Heart left ventricle (tissue), 16 donors: ENCODE measurements around the gene YJEFN3. TPM values are rescaled to one million over a fixed set of nuclear protein-coding genes. Genes with fewer than 3 reads are reported as not detected.

Experiments
- ATAC-seq, 4 donors: fragments of 200-7000 bp; cut with Tn5 transposase; one replicate each; pipeline ENCODE4 v1.9.1; 2020 to 2022; ENCODE audit warnings: moderate library complexity in 4 of 4, mild to moderate bottlenecking in 3 of 4, moderate number of reproducible peaks in 1 of 4
- DNase-seq, 5 donors: peaks; one replicate each; pipeline ENCODE4 v3.0.0-alpha.2; 2020
- H3K27ac ChIP-seq, 12 donors: fragments of 200-600 bp; sonication (generic) in 4 of 12; one replicate each; pipeline versions ENCODE4 v1.5.0 to v1.8.0; 2016 to 2022; ENCODE audit warnings: mild to moderate bottlenecking in 2 of 12
- H3K27me3 ChIP-seq, 9 donors: fragments of 200-600 bp; sonication (generic) in 2 of 9; one replicate each; pipeline versions ENCODE4 v1.5.1 to v1.8.0; 2016 to 2022; ENCODE audit warnings: mild to moderate bottlenecking in 3 of 9
- H3K36me3 ChIP-seq, 9 donors: fragments of 200-600 bp; sonication (generic) in 2 of 9; one replicate each; pipeline versions ENCODE4 v1.5.0 to v1.8.0; 2018 to 2022; ENCODE audit warnings: mild to moderate bottlenecking in 2 of 9
- H3K4me1 ChIP-seq, 12 donors: fragments of 200-600 bp; sonication (generic) in 4 of 12; one replicate each; pipeline versions ENCODE4 v1.5.0 to v1.8.0; 2016 to 2022; ENCODE audit warnings: mild to moderate bottlenecking in 3 of 12
- H3K4me3 ChIP-seq, 12 donors: fragments of 200-600 bp; sonication (generic) in 4 of 12; one replicate each; pipeline versions ENCODE4 v1.5.0 to v1.8.0; 2017 to 2022; ENCODE audit warnings: mild to moderate bottlenecking in 9 of 12, moderate library complexity in 4 of 12
- H3K9me3 ChIP-seq, 12 donors: fragments of 200-600 bp; sonication (generic) in 4 of 12; one replicate each; pipeline versions ENCODE4 v1.5.0 to v1.8.0; 2016 to 2022; ENCODE audit warnings: mild to moderate bottlenecking in 1 of 12
- POLR2A ChIP-seq, 2 donors: fragments of 450-650 bp; IDR thresholded peaks; one replicate each; pipeline ENCODE4 v1.6.1; 2017; ENCODE audit warnings: antibody characterized with exemption in 2 of 2, mild to moderate bottlenecking in 2 of 2, moderate library complexity in 2 of 2
- WGBS, 4 donors: extraction: QIAGEN DNeasy Blood & Tissue Kit in 2 of 4; methylation state at CpG; one replicate each; pipeline versions ENCODE4 v1.1.5 to v1.1.7; 2013 to 2018; 5-methylcytosine and 5-hydroxymethylcytosine counted together
- intact Hi-C, 10 donors: fragments of 100-400 bp; cut with DNase I; formaldehyde crosslinking; loops; one replicate each; pipeline versions ENCODE4 v1.11.1 to v1.14.2; 2022
- polyA plus RNA-seq, 2 donors: library from polyadenylated mRNA; stranded (reverse); fragments of 200-250 nt; gene quantifications; one replicate each; pipeline ENCODE4 v1.2.3, GENCODE V29; 2013
- total RNA-seq, 9 donors: library from RNA; depleted of rRNA in 2 of 9; stranded (reverse); fragments of >200 nt in 2 of 9; fragmentation: NEBNext Ultra II Directional in 3 of 9; extraction: Animal tissue kit (Norgen Biotek cat#: 25700) in 3 of 9; gene quantifications; one replicate each; pipeline versions ENCODE4 v1.1.0 to v1.2.4, GENCODE V29; 2016 to 2023
- TF ChIP-seq, protein P1 (sequence below), 12 donors: fragments of 200-600 bp; sonication (generic) in 4 of 12; IDR thresholded peaks; one replicate each; pipeline versions ENCODE4 v1.5.0 to v1.8.0; 2018 to 2022; ENCODE audit warnings: antibody characterized with exemption in 12 of 12, mild to moderate bottlenecking in 5 of 12
- donor health status: ischemic (EF 13 %, LVEDD 7.1; RV severe dilation, severe dysfunction).
- donor health status: healthy with polysubstance abuse.
- donor health status: DM: no; HTN: yes; CAD: no.
- donor health status: DM: no; HTN: no; CAD: no.
- donor health status: ischemic (EF 25% LVEDD 6.9; RV normal size, moderate dysfunction).
- donor health status: ischemic (EF 25% LVEDD 5.7; RV mildly dilated, moderate dysfunction).
- donor health status: healthy.
- donor health status: DM: yes; HTN: yes; CAD: no.
- donor health status: ischemic (EF 35%, LVEDD 5.7; RV mildly dilated, moderate dysfunction).
- donor health status: nonischemic (EF 11% LVEDD 7.7; RV severe dilation, severe dysfunction).
- donor health status: DM: yes; HTN: yes; CAD: no.
- donor health status: PGD.
- donor health status: ischemic (EF 29% LVEDD 5.4; RV normal size, mild dysfunction).
- donor health status: nonischemic (EF 23%, LVEDD 6.1; RV moderate dilation, normal function).

The YJEFN3 gene
- total and polyA plus RNA-seq, 11 donors = 1.2 to 5.4 (median 2.5) TPM; not detected in 1

GRCh38 chr19:19506592-19506991 lies 22.1 kb upstream of the YJEFN3 start:
- DNase-seq = no peak
- TF ChIP-seq POLR2A (IDR thresholded peaks at IDR 0.05) = no peak
- TF ChIP-seq, protein P1, sequence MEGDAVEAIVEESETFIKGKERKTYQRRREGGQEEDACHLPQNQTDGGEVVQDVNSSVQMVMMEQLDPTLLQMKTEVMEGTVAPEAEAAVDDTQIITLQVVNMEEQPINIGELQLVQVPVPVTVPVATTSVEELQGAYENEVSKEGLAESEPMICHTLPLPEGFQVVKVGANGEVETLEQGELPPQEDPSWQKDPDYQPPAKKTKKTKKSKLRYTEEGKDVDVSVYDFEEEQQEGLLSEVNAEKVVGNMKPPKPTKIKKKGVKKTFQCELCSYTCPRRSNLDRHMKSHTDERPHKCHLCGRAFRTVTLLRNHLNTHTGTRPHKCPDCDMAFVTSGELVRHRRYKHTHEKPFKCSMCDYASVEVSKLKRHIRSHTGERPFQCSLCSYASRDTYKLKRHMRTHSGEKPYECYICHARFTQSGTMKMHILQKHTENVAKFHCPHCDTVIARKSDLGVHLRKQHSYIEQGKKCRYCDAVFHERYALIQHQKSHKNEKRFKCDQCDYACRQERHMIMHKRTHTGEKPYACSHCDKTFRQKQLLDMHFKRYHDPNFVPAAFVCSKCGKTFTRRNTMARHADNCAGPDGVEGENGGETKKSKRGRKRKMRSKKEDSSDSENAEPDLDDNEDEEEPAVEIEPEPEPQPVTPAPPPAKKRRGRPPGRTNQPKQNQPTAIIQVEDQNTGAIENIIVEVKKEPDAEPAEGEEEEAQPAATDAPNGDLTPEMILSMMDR (IDR thresholded peaks at IDR 0.05) = no peak
- H3K4me3 ChIP-seq = no peak overlapping the region
- no peaks in the 10 kb centered on the region for H3K4me1 ChIP-seq
- no peak overlapping the region for H3K27ac ChIP-seq
- H3K27me3 ChIP-seq = no peaks in the 10 kb centered on the region
- ATAC-seq = no peak
- intact Hi-C loops = no loop called here
- peaks cover 0 to 67% (median 56%) of the 10 kb centered on the region in 9 donors for H3K36me3 ChIP-seq
- H3K9me3 ChIP-seq = no peaks in the 10 kb centered on the region
- WGBS, 4 donors = 81 to 92% (median 88%) methylated on average over 12 of the region's 12 CpGs

- no peaks in the 10 kb centered on the region for H3K4me1 ChIP-seq
- H3K9me3 ChIP-seq = no peaks in the 10 kb centered on the region
- H3K27me3 ChIP-seq = no peaks in the 10 kb centered on the region
- TF ChIP-seq, protein P1 (IDR thresholded peaks at IDR 0.05) = no peak
- TF ChIP-seq POLR2A (IDR thresholded peaks at IDR 0.05) = no peak
- WGBS, 4 donors = 84 to 90% (median 87%) methylated on average over 8 of the region's 8 CpGs
- no peak overlapping the region for H3K4me3 ChIP-seq
- H3K27ac ChIP-seq = no peak overlapping the region
- ATAC-seq (peak in 1 of 4 donors; percentile 10), DNase-seq (no peak)
- H3K36me3 ChIP-seq = peaks cover 0 to 59% (median 49%) of the 10 kb centered on the region in 9 donors
- intact Hi-C loops = no loop called here
Observed at GRCh38 chr19:19507354-19507753, 21.4 kb upstream of the YJEFN3 start.

- Histone ChIP-seq H3K36me3 (peaks cover 0 to 50% (median 40%) of the 10 kb centered on the region in 9 donors), H3K27ac (no peak overlapping the region), H3K4me1 (no peaks in the 10 kb centered on the region), H3K9me3 (no peaks in the 10 kb centered on the region), H3K27me3 (no peaks in the 10 kb centered on the region), H3K4me3 (no peak overlapping the region)
- intact Hi-C loops = no loop called here
- peak in 1 of 4 donors; percentile 6 for ATAC-seq
- WGBS, 4 donors = 83 to 91% (median 86%) methylated on average over 9 to 11 of the region's 11 CpGs
- TF ChIP-seq, protein P1 (IDR thresholded peaks at IDR 0.05) = no peak
- TF ChIP-seq POLR2A (IDR thresholded peaks at IDR 0.05) = no peak
- DNase-seq = no peak
Observed at GRCh38 chr19:19508217-19508616, 20.5 kb upstream of the YJEFN3 start.

- WGBS, 4 donors = 33 to 46% (median 37%) methylated on average over 6 of the region's 6 CpGs
- no peak for ATAC-seq
- intact Hi-C loops = no loop called here
- Histone ChIP-seq H3K27ac (no peak overlapping the region), H3K36me3 (peaks cover 0 to 31% (median 18%) of the 10 kb centered on the region in 9 donors), H3K9me3 (peaks cover 0 to 5% (median 0%) of the 10 kb centered on the region in 12 donors), H3K4me3 (no peak overlapping the region), H3K4me1 (peaks cover 0 to 16% (median 4%) of the 10 kb centered on the region in 12 donors), H3K27me3 (no peaks in the 10 kb centered on the region)
- no peak for DNase-seq
- no peak for TF ChIP-seq POLR2A (IDR thresholded peaks at IDR 0.05)
- TF ChIP-seq, protein P1 (IDR thresholded peaks at IDR 0.05) = no peak
Observed at GRCh38 chr19:19510432-19510831, 18.3 kb upstream of the YJEFN3 start.
